Measurements from ENCODE around the gene GRID1. TPM values are rescaled to one million over a fixed set of nuclear protein-coding genes. Genes with fewer than 3 reads are reported as not detected.

The GRID1 gene
- total and polyA plus RNA-seq, 11 donors, result 0.69 to 3.4 (median 1.6) TPM

- ATAC-seq (peak in 3 of 4 donors; percentile 63 to 81 (median 76)), DNase-seq (peak in 2 of 5 donors; percentile 33 to 62)
- peaks cover 0 to 4% (median 0%) of the 10 kb centered on the region in 12 donors for H3K4me1 ChIP-seq
- no peaks in the 10 kb centered on the region for H3K36me3 ChIP-seq
- H3K27me3 ChIP-seq, result peaks cover 0 to 8% (median 0%) of the 10 kb centered on the region in 9 donors
- intact Hi-C loops (cut with DNase I), result loop anchor here in 1 of 10 donors (5.0 kb wide), 1 partner anchor 51 kb away; no protein-coding TSS in a partner anchor
- no peak overlapping the region for H3K4me3 ChIP-seq
- WGBS, 4 donors, result 50 to 60% (median 55%) methylated on average over 5 of the region's 5 CpGs
- H3K27ac ChIP-seq, result no peak overlapping the region
- TF ChIP-seq POLR2A (IDR thresholded peaks at IDR 0.05), result no peak
- TF ChIP-seq CTCF (IDR thresholded peaks at IDR 0.05), result no peak
- no peaks in the 10 kb centered on the region for H3K9me3 ChIP-seq
Observed at GRCh38 chr10:86321568-86321967, 45.0 kb downstream of the GRID1 start.

GRCh38 chr10:86319676-86320075 lies 46.9 kb downstream of the GRID1 start:
- intact Hi-C loops (cut with DNase I), result loop anchor here in 1 of 10 donors (5.0 kb wide), 1 partner anchor 53 kb away; no protein-coding TSS in a partner anchor
- Histone ChIP-seq H3K4me1 (peaks cover 0 to 4% (median 0%) of the 10 kb centered on the region in 12 donors), H3K27me3 (peaks cover 0 to 8% (median 0%) of the 10 kb centered on the region in 9 donors), H3K36me3 (no peaks in the 10 kb centered on the region), H3K27ac (no peak overlapping the region), H3K9me3 (no peaks in the 10 kb centered on the region), H3K4me3 (no peak overlapping the region)
- WGBS, 4 donors, result 56 to 59% (median 59%) methylated on average over 4 of the region's 4 CpGs
- no peak for DNase-seq
- TF ChIP-seq CTCF (IDR thresholded peaks at IDR 0.05) (no peak), POLR2A (IDR thresholded peaks at IDR 0.05) (no peak)
- no peak for ATAC-seq

- Histone ChIP-seq H3K4me1 (peaks cover 0 to 4% (median 0%) of the 10 kb centered on the region in 12 donors), H3K9me3 (no peaks in the 10 kb centered on the region), H3K4me3 (no peak overlapping the region), H3K27ac (no peak overlapping the region), H3K27me3 (peaks cover 0 to 8% (median 0%) of the 10 kb centered on the region in 9 donors), H3K36me3 (no peaks in the 10 kb centered on the region)
- TF ChIP-seq CTCF (IDR thresholded peaks at IDR 0.05) (no peak), POLR2A (IDR thresholded peaks at IDR 0.05) (no peak)
- WGBS, 4 donors, result 88 to 94% (median 90%) methylated on average over 3 to 4 of the region's 4 CpGs
- no peak for DNase-seq
- ATAC-seq, result no peak
- intact Hi-C loops (cut with DNase I), result no loop called here
Observed at GRCh38 chr10:86317949-86318725, 48.5 kb downstream of the GRID1 start.

GRCh38 chr10:86316990-86317389 lies 49.6 kb downstream of the GRID1 start:
- DNase-seq (no peak), ATAC-seq (no peak)
- TF ChIP-seq CTCF (IDR thresholded peaks at IDR 0.05), result no peak
- no peak for TF ChIP-seq POLR2A (IDR thresholded peaks at IDR 0.05)
- H3K9me3 ChIP-seq, result no peaks in the 10 kb centered on the region
- no peaks in the 10 kb centered on the region for H3K36me3 ChIP-seq
- intact Hi-C loops (cut with DNase I), result no loop called here
- no peak overlapping the region for H3K4me3 ChIP-seq
- no peak overlapping the region for H3K27ac ChIP-seq
- 73 to 80% (median 76%) methylated on average over 5 of the region's 5 CpGs for WGBS, 4 donors
- peaks cover 0 to 4% (median 0%) of the 10 kb centered on the region in 9 donors for H3K27me3 ChIP-seq
- peaks cover 0 to 4% (median 0%) of the 10 kb centered on the region in 12 donors for H3K4me1 ChIP-seq
